Measurements from ENCODE around the gene HFM1.
"Not testable (repeated sequence)": the region's sequence is repeated elsewhere in the genome, so short reads cannot be mapped to it uniquely, and the experiment has no call there.

The HFM1 gene

GRCh38 chr1:91345395-91346005 is 59.1 kb downstream of the HFM1 start:
- DNase-seq: no peak

GRCh38 chr1:91338501-91338900 is 66.1 kb downstream of the HFM1 start:
- no peak for DNase-seq

- DNase-seq: no peak
Measured at GRCh38 chr1:91335603-91336002, 69.0 kb downstream of the HFM1 start.

GRCh38 chr1:91334856-91335255 is 69.8 kb downstream of the HFM1 start:
- no peak for DNase-seq

GRCh38 chr1:91325456-91325855 is 79.2 kb downstream of the HFM1 start:
- no peak for DNase-seq

GRCh38 chr1:91314643-91315042 is 90.0 kb downstream of the HFM1 start:
- no peak for DNase-seq

GRCh38 chr1:91311672-91312071 is 93.0 kb downstream of the HFM1 start:
- DNase-seq: no peak

- no peak for DNase-seq
Measured at GRCh38 chr1:91308544-91308943, 96.1 kb downstream of the HFM1 start.

- DNase-seq: no peak
Measured at GRCh38 chr1:91307784-91308409, 96.7 kb downstream of the HFM1 start.

GRCh38 chr1:91303165-91303564 is 101.5 kb downstream of the HFM1 start:
- DNase-seq: no peak

GRCh38 chr1:91288843-91289553 is 115.6 kb downstream of the HFM1 start:
- not testable (repeated sequence) for DNase-seq

GRCh38 chr1:91286962-91287317 is 117.7 kb downstream of the HFM1 start:
- not testable (repeated sequence) for DNase-seq

- DNase-seq: not testable (repeated sequence)
Measured at GRCh38 chr1:91286259-91286961, 118.2 kb downstream of the HFM1 start.

GRCh38 chr1:91283421-91283726 is 121.3 kb downstream of the HFM1 start:
- DNase-seq: no peak

GRCh38 chr1:91282695-91283420 is 121.8 kb downstream of the HFM1 start:
- DNase-seq: peak; percentile 3

GRCh38 chr1:91281782-91282181 is 122.9 kb downstream of the HFM1 start:
- no peak for DNase-seq

- DNase-seq: no peak
Measured at GRCh38 chr1:91278754-91279153, 125.9 kb downstream of the HFM1 start.

- no peak for DNase-seq
Measured at GRCh38 chr1:91273875-91274274, 130.8 kb downstream of the HFM1 start.

- DNase-seq: no peak
Measured at GRCh38 chr1:91261655-91262054, 143.0 kb downstream of the HFM1 start.

GRCh38 chr1:91245435-91245834 is 159.2 kb downstream of the HFM1 start:
- no peak for DNase-seq

- no peak for DNase-seq
Measured at GRCh38 chr1:91244737-91245136, 159.9 kb downstream of the HFM1 start.

GRCh38 chr1:91243171-91243570 is 161.5 kb downstream of the HFM1 start:
- DNase-seq: no peak

- DNase-seq: no peak
Measured at GRCh38 chr1:91234181-91234580, 170.5 kb downstream of the HFM1 start.
